GM19328 (cell line): Measurements from ENCODE around the gene CTTN.

Experiments
- ATAC-seq: cut with Tn5 transposase; IDR thresholded peaks from one replicate; pipeline ENCODE4 v1.9.1; 2021; ENCODE audit warnings: mild to moderate bottlenecking, moderate library complexity; ENCODE audit not compliant: unreplicated experiment

CTTN gene

GRCh38 chr11:70427436-70427835, 29.1 kb downstream of the CTTN start:
- no peak for ATAC-seq

- no peak for ATAC-seq
Measured at GRCh38 chr11:70428701-70429427, 30.5 kb downstream of the CTTN start.

DNA sequence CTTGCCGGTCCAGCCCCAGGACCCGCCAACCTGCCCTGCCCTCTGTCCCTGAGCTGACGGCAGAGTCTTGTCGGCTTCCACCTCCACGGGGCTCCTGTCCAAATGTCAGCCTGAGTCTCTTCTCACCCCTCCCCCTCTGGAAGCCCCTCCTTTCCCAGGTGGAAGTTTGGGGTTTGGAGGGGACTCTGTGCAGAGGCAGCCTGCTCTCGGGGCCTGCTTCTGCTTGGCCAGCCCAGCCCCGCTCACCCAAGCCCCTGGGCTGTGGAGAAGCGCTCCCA, 31.0 kb downstream of the CTTN start:
- ATAC-seq, result no peak

GRCh38 chr11:70429724-70430521, 31.6 kb downstream of the CTTN start:
- no peak for ATAC-seq

DNA sequence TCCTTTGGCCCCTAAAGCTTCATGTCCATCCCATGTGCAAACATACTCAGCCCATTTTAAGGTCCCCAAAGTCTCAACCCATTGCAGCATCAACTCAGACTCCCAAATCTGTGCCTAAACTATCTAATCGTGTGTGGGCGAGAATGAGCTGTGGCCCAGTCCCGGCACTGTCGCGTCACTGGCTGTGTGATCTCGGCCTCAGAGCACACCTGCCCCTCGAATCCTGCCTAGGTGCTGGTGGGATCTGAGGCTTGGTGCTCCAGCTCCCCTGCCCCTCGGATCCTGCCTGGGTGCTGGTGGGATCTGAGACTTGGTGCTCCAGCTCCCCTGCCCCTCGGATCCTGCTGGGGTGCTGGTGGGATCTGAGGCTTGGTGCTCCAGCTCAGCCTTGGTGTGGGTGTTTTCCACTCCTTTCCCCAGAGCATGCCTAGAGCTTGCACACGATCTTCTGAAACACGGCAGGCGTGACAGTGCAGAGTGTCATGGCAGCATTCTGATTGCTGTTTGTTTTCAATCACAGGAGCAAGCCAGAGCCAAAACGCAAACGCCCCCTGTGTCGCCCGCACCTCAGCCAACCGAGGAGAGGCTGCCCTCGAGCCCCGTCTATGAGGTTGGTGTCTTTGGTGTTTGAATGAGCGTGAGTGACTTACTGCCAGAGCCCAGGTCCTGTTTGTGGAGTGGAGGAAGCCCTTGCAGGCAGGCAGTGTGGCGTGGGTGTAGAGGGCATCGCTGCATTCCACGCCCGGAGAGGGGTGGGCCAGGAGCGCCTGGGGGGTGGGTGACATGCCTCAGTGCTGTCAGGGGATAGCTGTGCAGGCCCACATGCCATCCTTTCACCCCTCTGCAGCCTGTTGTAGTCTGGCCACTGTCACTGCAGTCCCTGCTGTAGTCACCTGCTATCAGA, 32.6 kb downstream of the CTTN start:
- no peak for ATAC-seq

- no peak for ATAC-seq
Measured at GRCh38 chr11:70431611-70432010, 33.3 kb downstream of the CTTN start.

DNA sequence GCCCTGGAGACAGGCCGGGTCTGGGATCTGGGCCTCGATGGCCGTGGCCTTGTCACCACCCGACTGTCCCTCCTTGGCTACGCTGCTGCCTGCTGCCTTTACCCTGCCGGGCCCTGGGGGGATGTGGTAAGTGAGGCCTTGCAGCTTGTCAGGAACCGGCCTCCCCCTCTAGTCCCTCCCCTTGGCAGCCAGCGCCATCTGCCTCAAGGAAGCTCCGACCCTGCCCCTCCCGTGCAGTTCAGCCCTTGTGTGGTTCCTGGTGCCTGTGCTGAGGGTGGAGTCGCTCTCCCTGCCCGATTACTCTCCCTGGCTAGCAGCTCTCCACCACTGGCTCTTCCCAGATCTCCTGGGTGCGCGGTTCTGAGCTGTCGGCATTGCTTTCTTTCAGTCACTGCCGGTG, 33.7 kb downstream of the CTTN start:
- no peak for ATAC-seq

DNA sequence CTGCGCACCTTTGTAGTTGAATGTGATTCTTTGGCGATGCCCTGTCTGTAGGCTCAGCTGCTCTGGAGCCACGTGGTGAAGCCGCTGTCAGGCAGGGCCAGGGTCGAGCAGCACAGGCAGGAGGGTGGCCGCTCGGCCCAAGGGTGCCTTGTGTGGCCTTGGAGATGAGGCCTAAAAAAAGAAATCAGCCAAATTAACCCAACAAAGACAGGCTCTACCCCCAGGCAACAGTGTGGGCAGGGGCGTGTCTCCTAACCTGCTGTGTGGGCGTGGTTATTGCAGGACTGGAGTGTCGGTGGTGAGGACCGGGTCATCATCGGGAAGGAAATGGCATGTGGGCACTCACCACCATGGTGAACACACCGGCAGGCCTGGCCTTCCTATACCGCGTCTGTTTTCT, 34.3 kb downstream of the CTTN start:
- no peak for ATAC-seq

- no peak for ATAC-seq
Measured at GRCh38 chr11:70433038-70433437, 34.7 kb downstream of the CTTN start.

DNA sequence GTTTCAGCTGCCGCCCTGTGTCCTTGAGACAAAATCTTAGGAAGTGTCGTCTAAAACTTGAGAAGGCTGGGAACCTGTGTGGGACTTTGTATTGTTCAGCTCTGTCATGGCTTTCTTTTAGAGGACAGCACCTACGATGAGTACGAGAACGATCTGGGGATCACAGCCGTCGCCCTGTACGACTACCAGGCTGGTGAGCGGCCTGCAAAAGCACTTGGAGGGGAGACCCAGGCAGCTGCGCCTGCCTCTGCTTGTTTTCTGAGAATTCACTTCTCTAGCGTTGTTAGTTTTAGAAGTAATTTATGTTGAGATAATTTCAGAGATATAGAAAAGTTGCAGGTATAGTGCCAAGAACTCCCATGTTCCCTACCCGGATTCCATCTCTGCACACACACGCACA, 35.2 kb downstream of the CTTN start:
- no peak for ATAC-seq

DNA sequence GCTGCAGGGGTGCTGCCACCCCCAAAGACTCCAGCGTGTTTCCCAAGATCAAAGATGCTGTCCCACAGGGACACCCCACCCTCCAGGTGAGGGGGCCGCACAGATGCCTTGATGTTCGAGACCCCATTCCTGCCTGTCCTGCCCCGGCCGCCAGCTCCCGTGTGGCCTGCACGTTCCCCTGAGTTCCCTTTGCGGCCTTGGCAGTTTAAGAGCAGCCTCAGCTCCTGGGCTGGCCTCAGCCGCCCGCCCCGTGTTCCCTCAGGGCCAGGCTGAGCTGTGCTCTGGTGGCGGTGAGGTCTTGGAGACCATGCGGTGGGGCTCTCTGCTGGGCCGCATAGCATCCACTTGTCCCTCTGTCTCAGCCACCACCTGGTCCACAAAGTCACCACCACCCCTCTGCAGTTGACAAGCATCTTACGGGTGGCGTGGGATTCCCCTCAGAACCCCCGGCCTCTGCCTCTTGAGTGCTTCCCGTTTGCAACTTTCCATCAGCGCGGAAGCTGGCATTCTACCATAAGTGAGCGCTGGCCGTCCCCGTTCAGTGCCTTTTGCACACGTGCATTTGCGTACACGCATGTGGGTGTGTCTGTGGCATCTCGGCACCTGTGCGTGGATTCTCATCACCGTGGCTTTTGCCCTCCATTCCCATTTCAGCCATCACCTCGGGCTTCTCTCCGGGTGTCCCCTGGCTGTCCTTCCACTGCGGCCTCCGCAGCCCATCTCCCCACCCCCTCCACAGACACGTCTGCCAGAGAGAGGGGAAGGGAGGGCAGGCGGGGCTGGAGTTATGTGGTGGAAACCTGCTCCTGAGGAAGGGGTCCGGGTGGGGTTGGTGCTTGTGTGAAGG, 35.9 kb downstream of the CTTN start:
- no peak for ATAC-seq

- no peak for ATAC-seq
Measured at GRCh38 chr11:70434813-70435278, 36.5 kb downstream of the CTTN start.

DNA sequence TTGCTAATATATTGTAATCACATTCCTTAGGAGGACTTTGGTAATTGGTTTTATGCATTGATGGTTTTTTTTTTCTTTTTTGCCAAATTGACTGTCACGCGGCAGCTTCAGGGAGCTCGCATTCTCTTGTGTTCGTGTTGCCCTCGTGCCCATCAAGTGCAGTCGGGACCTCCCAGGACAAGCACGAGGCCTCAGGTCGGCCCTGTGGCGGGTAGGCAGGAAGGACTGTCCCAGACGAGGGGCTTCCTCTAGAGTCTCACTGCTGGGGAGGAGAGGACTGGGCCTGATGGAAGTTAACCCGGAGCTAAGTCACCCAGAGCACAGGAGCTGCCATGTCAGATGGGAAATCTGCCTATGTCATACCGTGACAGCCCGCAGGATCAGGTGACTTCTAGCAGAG, 37.0 kb downstream of the CTTN start:
- ATAC-seq, result no peak

GRCh38 chr11:70435765-70436500, 37.6 kb downstream of the CTTN start:
- no peak for ATAC-seq

GRCh38 chr11:70436501-70436860, 38.2 kb downstream of the CTTN start:
- no peak for ATAC-seq

DNA sequence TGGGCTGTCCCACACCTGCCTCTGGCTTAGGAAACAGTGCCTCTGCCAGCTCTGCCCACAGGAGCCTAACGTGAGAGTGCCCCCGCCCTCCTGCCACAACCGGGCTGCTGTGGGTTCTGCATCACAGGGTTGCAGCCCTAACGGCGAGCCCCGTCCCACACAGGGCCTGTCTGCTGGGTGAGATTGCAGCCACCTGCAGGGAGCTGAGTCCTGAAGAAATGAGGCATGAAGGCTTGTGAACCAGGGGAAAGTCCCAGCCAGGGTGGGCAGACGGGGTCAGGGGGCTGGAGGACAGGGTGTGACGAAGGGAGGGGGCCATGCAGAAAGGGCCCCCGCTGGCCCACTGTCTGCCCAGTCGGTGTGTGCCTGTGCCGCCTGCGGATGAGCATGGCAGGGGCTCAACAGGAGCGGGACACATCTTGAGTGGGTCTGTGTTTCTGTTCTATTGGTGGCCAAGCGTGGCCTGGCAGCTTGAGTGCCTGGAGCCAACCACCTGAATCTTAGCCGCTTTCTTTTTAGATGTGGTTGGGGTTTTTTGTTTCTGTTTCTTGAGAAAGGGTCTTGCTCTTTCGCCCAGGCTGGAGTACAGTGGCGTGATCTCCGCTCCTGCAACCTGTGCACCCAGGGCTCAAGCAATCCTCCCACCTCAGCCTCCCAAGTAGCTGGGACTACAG, 38.9 kb downstream of the CTTN start:
- no peak for ATAC-seq

DNA sequence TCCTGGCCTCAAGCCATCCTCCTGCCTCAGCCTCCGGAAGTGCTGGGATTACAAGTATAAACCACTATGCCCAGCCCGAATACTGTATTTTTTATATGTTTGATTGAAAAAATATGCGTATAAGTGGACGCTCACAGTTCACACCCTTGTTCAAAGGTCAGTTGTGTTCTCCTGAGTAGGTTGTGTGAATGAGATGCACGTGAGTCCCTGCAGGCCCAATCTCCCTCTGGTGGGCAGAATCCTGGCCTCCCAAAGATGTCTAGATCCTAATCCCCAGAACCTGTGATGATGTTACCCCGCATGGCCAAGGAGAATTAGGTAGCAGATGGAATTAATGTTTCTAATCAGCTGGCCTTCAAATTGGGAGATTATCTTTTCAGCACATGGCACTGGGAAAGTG, 41.9 kb downstream of the CTTN start:
- no peak for ATAC-seq

DNA sequence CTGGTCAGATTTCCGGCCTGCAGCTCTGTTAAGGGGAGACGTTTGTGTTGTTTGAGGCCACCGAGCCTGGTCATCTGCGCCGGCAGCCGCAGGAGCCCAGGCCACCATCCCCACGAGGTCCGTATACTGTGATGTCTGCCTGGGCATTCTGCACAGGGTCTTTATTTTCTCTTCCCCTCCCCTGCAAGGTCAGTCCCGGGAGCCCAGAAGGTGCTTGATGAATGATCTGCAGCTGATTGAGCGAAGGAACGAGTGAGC, 45.4 kb downstream of the CTTN start:
- no peak for ATAC-seq

- ATAC-seq, result no peak
Measured at GRCh38 chr11:70445091-70445490, 46.8 kb downstream of the CTTN start.

GRCh38 chr11:70445605-70446004, 47.3 kb downstream of the CTTN start:
- no peak for ATAC-seq
